Lung (tissue), 12 donors: ENCODE results near the gene PTN. TPM values are rescaled to one million over a fixed set of nuclear protein-coding genes. Genes with fewer than 3 reads are reported as not detected.
"Not testable (repeated sequence)": the region's sequence is repeated elsewhere in the genome, so short reads cannot be mapped to it uniquely, and the experiment has no call there.

ENCODE experiments used
- ATAC-seq: fragments of 200-7000 bp; cut with Tn5 transposase; one replicate; pipeline ENCODE4 v1.9.1; 2020; ENCODE audit warnings: moderate number of reproducible peaks; ENCODE audit not compliant: insufficient read depth, low FRiP score
- DNase-seq, 3 donors: peaks; one replicate each; pipeline ENCODE4 v3.0.0-alpha.2; 2013 to 2017
- H3K27ac ChIP-seq, 2 donors: one replicate each; pipeline ENCODE4 v1.5.1; 2013; ENCODE audit warnings: mild to moderate bottlenecking in 2 of 2, moderate library complexity in 2 of 2, control low read depth in 1 of 2, inconsistent platforms in 1 of 2, low read depth in 1 of 2, low read length in 1 of 2
- H3K27me3 ChIP-seq, 3 donors: one replicate each; pipeline ENCODE4 v1.5.1; 2013; ENCODE audit warnings: low read length in 2 of 3; ENCODE audit not compliant: control insufficient read depth in 3 of 3, insufficient read depth in 3 of 3
- H3K36me3 ChIP-seq, 4 donors: one replicate each; pipeline ENCODE4 v1.5.1; 2013; ENCODE audit warnings: low read length in 4 of 4, mild to moderate bottlenecking in 1 of 4, moderate library complexity in 1 of 4; ENCODE audit not compliant: control insufficient read depth in 4 of 4, insufficient read depth in 4 of 4
- H3K4me1 ChIP-seq, 5 donors: one replicate each; pipeline ENCODE4 v1.5.1; 2013; ENCODE audit warnings: low read length in 5 of 5, mild to moderate bottlenecking in 2 of 5, moderate library complexity in 1 of 5; ENCODE audit not compliant: control insufficient read depth in 5 of 5, insufficient read depth in 5 of 5
- H3K4me3 ChIP-seq: one replicate; pipeline ENCODE4 v1.5.1; 2013; ENCODE audit warnings: mild to moderate bottlenecking, control low read depth, moderate library complexity
- H3K9ac ChIP-seq, 2 donors: one replicate each; pipeline ENCODE4 v1.5.1; 2013; ENCODE audit warnings: low read length in 2 of 2, control low read depth in 1 of 2; ENCODE audit not compliant: insufficient read depth in 1 of 2
- H3K9me3 ChIP-seq, 4 donors: one replicate each; pipeline ENCODE4 v1.5.1; 2013; ENCODE audit warnings: low read length in 3 of 4, mild to moderate bottlenecking in 1 of 4, moderate library complexity in 1 of 4; ENCODE audit not compliant: control insufficient read depth in 4 of 4, insufficient read depth in 3 of 4
- CTCF ChIP-seq: IDR thresholded peaks from 2 replicates; pipeline ENCODE4 v1.5.1; 2012; ENCODE audit warnings: mild to moderate bottlenecking; ENCODE audit errors: control extremely low read depth, extremely low read depth
- WGBS, 2 donors: extraction: QIAGEN DNeasy Blood & Tissue Kit; methylation state at CpG; one replicate each; pipeline ENCODE4 v1.1.7; 2013; 5-methylcytosine and 5-hydroxymethylcytosine counted together
- polyA plus RNA-seq, 2 donors: library from polyadenylated mRNA; stranded (reverse); fragments of 200-250 nt; gene quantifications; one replicate each; pipeline ENCODE4 v1.2.1, GENCODE V29; 2013
- total RNA-seq, 2 donors: library from RNA; depleted of rRNA in 1 of 2; stranded (reverse); fragments of >200 nt in 1 of 2; gene quantifications; one replicate each; pipeline ENCODE4 v1.2.1, GENCODE V29; 2014 to 2021
- donor health status: control.
- donor health status: control.
- donor health status: Bipolar disorder and iron deficiency.
- donor health status: healthy.
- donor health status: DM: yes; HTN: yes; CAD: no.

Gene PTN
- total and polyA plus RNA-seq, 4 donors = 0.77 to 43.1 (median 2.6) TPM

GRCh38 chr7:137266764-137267163 is 76.8 kb downstream of the PTN start:
- peaks cover 0 to 4% (median 0%) of the 10 kb centered on the region in 5 donors for H3K4me1 ChIP-seq
- no peaks in the 10 kb centered on the region for H3K27me3 ChIP-seq
- H3K9ac ChIP-seq = no peak overlapping the region
- H3K36me3 ChIP-seq = no peaks in the 10 kb centered on the region
- WGBS, 2 donors = 62 to 64% methylated on average over 4 of the region's 4 CpGs
- no peak for TF ChIP-seq CTCF
- DNase-seq = peak in 2 of 3 donors; percentile 25 to 26
- H3K27ac ChIP-seq = no peak overlapping the region
- H3K4me3 ChIP-seq = no peak overlapping the region
- ATAC-seq = no peak
- H3K9me3 ChIP-seq = peaks cover 0 to 5% (median 2%) of the 10 kb centered on the region in 4 donors

DNA sequence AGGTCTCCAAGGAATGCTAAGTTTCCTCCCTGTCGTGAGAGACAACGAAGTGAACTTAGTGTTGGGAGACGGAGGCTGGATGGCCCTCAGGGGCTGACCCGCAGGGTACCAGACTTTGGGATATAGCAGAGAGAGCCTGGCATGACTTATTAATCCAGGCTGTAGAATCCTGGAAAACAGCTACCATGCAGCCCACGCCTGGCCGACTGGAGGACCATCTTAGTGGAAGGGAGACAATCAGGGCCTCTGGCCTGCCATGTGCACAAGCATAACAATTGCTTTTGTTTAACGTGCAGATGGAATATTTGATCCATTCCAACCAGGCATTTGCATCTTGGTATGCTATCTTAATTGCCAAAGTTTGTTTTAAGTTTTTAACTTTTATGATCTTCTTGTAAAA is 78.1 kb downstream of the PTN start:
- H3K4me1 ChIP-seq, H3K9me3 ChIP-seq, DNase-seq, H3K27me3 ChIP-seq, H3K9ac ChIP-seq, H3K4me3 ChIP-seq, ATAC-seq, H3K27ac ChIP-seq, H3K36me3 ChIP-seq: not testable (repeated sequence)
- WGBS, 2 donors = 85 to 90% methylated on average over 7 of the region's 7 CpGs

GRCh38 chr7:137262599-137262998 is 80.9 kb downstream of the PTN start:
- no peaks in the 10 kb centered on the region for H3K36me3 ChIP-seq
- no peak for TF ChIP-seq CTCF
- peaks cover 0 to 3% (median 2%) of the 10 kb centered on the region in 4 donors for H3K9me3 ChIP-seq
- no peak for DNase-seq
- H3K27ac ChIP-seq = no peak overlapping the region
- H3K4me3 ChIP-seq = no peak overlapping the region
- ATAC-seq = no peak
- H3K9ac ChIP-seq = no peak overlapping the region
- H3K4me1 ChIP-seq = peaks cover 0 to 4% (median 0%) of the 10 kb centered on the region in 5 donors
- no peaks in the 10 kb centered on the region for H3K27me3 ChIP-seq
- WGBS, 2 donors = 93% methylated on average over 7 of the region's 7 CpGs

GRCh38 chr7:137258552-137258951 is 85.0 kb downstream of the PTN start:
- Histone ChIP-seq H3K9ac (no peak overlapping the region), H3K27me3 (no peaks in the 10 kb centered on the region), H3K9me3 (peaks cover 0 to 3% (median 0%) of the 10 kb centered on the region in 4 donors), H3K36me3 (no peaks in the 10 kb centered on the region), H3K4me1 (no peaks in the 10 kb centered on the region), H3K4me3 (no peak overlapping the region), H3K27ac (no peak overlapping the region)
- no peak for DNase-seq
- 58 to 92% methylated on average over 2 of the region's 2 CpGs for WGBS, 2 donors
- ATAC-seq = no peak
- no peak for TF ChIP-seq CTCF
